HG03103 (cell line): ENCODE results near the gene SPINK13.
"Not testable (repeated sequence)": the region's sequence is repeated elsewhere in the genome, so short reads cannot be mapped to it uniquely, and the experiment has no call there.

Experiments used
- ATAC-seq: cut with Tn5 transposase; IDR thresholded peaks from one replicate; pipeline ENCODE4 v1.9.1; 2021; ENCODE audit warnings: low read depth; ENCODE audit not compliant: unreplicated experiment

Gene SPINK13, protein sequence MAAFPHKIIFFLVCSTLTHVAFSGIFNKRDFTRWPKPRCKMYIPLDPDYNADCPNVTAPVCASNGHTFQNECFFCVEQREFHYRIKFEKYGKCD

GRCh38 chr5:148268566-148268965 is at the start of gene SPINK13:
Gene SPINK13, plus strand, starts transcription at chr5:148268794. Its CDS starts 1,279 bp downstream, at chr5:148270073.
- no peak for ATAC-seq

GRCh38 chr5:148221508-148221907 is 47.1 kb upstream of the SPINK13 start:
- ATAC-seq: no peak

DNA sequence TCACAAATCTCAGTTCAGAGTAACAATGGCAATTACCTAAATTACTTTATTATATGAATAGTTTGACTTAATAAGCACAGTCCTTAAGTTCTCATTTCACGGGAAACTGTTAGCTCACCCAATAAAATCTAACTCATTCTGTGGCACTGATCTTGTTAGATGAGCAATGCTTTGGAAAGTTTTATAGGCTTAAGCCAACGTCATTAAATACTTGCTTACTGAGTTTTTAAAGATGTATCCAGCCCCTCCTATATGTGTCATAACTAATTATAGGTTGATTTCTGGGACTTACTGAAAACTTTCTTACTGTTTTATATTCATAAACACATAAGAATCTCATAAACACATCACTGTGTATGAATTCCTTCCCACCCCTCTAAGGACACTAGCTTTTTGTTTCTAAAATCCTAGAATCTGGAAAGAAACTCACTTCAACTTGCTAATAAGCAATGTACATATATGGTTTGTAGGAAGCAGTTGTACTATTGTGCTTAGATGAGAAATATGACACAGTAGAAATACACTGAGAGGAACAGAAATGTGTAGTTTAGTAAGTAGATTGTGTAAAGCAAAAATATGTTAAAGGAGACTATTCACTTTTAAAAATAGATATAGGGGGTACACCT is 44.4 kb upstream of the SPINK13 start:
- ATAC-seq: no peak

DNA sequence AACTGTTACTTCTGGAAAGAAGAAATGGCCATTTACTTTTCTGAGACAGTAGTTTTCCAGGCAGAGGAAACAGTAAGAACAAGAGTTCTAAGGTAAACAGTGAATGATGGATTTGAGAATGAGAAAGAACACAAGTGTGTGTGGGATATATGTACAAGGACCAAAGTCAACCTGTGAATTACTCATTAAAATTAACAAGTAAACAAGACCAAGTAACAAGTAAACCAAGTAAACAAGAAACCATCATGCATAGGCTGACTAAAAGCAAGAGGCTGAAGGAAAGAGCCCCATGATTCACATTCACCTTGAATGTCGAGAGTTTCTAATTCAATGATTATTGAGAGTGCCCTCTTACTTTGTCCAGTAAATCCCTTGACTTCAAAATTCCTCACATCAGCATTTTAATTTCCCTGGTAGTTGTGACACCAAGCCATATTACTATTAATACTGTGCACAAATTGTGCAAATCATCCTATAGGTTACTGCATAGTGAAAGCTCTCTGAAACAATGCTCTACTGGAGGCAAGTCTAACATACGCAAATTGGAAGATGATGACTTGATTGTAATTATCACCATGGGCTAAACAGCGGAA is 40.1 kb upstream of the SPINK13 start:
- no peak for ATAC-seq

GRCh38 chr5:148229840-148230239 is 38.8 kb upstream of the SPINK13 start:
- ATAC-seq: no peak

- no peak for ATAC-seq
These were observed 38.4 kb upstream of the SPINK13 start for GRCh38 chr5:148230240-148230639.

GRCh38 chr5:148237785-148238417 is 30.7 kb upstream of the SPINK13 start:
- ATAC-seq: no peak

- no peak for ATAC-seq
These were observed 30.2 kb upstream of the SPINK13 start, which contains the start of gene MARCOL for GRCh38 chr5:148238418-148238794. Gene MARCOL, plus strand, starts transcription at chr5:148238525. Its CDS starts 73 bp downstream, at chr5:148238598.

DNA sequence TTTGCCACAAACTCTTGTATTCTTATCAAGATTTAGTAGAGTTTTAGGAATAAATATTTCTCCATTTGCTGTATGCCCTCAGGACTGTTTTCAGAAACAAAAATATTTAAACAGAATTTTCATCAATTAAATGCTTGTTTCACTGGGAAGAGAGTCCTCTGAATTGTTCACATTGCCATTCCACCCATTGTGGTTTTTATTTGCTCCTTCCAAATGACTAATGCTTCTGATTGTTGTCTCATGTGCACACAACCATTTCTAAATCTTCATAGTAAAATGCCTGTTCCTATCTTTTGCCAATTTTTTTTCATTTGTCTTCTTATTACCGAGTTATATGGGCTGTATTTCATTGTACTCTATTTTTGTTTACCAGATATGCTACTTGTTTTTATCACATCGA is 19.7 kb upstream of the SPINK13 start:
- ATAC-seq: no peak

- no peak for ATAC-seq
These were observed 13.1 kb upstream of the SPINK13 start for GRCh38 chr5:148255456-148255855.

DNA sequence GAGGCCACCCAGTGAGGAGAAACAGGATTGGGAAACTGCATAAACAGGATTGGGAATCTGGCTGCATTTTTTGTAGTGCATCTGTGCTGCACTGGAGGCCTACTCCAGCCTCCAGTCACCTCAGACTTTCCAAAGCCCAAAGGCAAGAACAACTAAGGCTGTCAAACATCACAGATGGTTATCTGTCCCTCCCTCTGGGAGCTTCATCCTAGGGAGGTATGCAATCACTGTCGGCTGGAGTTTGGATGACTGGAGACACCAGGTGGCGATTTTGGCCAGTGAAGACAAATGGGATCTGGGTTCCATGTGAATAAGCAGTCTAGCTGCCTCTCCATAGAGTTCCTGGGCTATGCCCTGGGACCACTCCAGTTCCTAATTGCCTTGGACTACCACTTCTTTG is 9.3 kb upstream of the SPINK13 start:
- ATAC-seq: no peak

GRCh38 chr5:148261221-148261620 is 7.4 kb upstream of the SPINK13 start:
- no peak for ATAC-seq

DNA sequence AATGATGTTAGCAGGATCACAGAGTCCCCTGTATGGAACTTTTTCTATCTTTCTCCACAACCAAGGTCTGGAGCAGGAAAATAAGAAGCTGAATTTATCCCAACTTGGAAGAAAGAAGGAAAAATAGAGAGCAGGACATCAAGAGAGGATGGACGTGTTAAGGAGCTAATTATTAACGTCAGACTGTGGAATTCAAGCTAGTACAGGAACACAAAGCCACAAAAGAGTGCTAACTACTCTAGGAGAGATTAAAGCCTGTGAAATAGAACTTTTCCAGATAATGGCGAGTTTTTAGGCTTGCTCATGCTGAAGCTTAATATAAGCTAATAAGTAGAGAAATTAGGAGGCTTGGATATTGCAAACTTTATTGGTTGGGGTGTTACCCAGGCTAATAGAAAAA is 632 bp upstream of the SPINK13 start:
- ATAC-seq: no peak

DNA sequence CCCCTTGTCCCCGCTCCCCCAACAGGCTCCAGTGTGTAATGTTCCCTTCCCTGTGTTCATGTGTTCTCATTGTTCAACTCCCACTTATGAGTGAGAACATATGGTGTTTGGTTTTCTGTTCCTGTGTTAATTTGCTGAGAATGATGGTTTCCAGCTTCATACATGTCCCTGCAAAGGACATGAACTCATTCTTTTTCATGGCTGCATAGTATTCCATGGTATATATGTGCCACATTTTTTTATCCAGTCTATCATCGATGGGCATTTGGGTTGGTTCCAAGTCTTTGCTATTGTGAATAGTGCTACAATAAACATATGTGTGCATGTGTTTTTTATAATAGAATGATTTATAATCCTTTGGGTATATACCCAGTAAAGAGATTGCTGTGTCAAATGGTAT is 6.5 kb downstream of the SPINK13 start:
- not testable (repeated sequence) for ATAC-seq

GRCh38 chr5:148280893-148281292 is 12.3 kb downstream of the SPINK13 start:
- not testable (repeated sequence) for ATAC-seq

GRCh38 chr5:148281336-148281735 is 12.7 kb downstream of the SPINK13 start:
- not testable (repeated sequence) for ATAC-seq

GRCh38 chr5:148290271-148291195 is 21.9 kb downstream of the SPINK13 start:
- ATAC-seq: peak; percentile 57

DNA sequence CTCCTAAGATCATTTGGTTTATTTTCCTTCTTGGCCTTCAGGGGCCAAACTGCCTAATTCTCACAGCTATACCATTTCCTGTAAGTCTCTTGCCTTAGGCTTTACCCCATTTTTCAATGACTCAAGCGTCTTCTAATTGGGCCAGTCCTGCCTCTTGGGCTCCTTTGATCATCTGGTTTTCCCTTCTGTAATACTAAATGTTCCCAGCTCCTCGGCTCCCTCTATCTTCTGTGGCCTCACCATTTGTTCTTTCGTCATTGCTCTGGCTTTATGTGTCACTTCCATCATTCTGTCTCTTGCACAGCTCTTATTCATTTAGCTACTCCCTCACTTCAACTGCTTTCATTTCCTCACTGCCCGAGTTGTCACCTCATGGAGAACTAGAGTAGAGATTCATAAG is 29.1 kb downstream of the SPINK13 start:
- no peak for ATAC-seq

DNA sequence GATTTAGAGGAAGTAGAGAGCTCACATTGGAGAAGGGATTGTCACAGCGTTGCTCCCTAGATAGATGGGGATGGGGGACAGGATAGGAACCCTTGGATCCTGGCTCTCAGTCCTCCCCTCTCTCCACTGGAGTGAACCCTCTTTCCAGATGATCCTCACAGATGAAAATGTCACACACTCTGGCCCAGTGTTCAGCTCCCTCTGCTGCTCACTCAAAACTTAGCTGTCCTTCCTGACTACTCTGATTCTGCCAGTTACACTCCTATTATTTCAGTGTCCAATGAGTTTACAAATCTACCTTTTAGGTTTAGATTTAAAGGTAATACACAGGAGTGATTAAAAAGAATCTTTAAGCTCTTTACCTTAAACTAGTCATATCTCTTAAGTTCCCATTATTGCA is 37.9 kb downstream of the SPINK13 start:
- no peak for ATAC-seq

DNA sequence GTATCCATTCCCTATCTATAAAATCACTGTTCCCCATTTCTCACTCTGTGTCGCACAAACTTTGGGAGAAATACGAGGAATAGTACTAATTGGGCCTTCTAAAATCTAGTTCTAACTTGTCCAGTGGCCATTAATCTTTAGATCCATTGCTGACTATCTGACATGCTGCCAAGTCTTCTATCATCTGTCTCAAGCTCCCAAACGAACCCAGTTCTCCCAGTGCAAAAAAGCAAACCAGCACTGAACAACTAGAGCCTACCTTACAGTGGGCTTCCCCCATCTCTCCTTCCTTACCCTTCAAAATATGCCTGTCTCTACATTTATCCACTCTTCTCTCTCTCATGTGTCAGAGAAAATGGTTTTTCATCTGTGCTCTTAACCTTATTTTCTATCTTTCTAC is 40.4 kb downstream of the SPINK13 start:
- no peak for ATAC-seq

GRCh38 chr5:148309746-148310145 is 41.2 kb downstream of the SPINK13 start:
- ATAC-seq: no peak
